NCI-H146 treated with DMSO at 0.1 percent for 48 hours (cell line): Measurements from ENCODE around the gene SELENOW.
"Not testable (repeated sequence)": the region's sequence is repeated elsewhere in the genome, so short reads cannot be mapped to it uniquely, and the experiment has no call there.

Experiments
- DNase-seq: peaks from one replicate; lab custom pipeline; 2025; ENCODE audit not compliant: unreplicated experiment; lab: John Stamatoyannopoulos, UW

Gene SELENOW

DNA sequence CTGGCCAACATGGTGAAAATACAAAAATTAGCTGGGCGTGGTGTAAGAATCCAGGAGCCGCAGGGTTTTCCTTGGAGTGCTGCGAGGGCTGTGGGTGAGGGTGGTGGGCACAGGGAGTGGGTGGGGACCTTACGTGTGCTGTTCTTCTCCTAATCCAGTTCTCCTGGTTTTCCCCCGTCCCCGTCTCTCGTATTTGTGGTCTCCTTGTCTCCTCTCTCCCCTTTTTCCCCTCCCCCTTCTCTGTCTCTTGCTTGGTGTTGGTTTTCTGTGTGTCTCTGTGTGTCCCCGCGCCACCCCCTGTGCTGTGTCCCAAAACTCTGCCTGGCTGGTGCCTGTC lies 1.7 kb downstream of the SELENOW start:
- no peak for DNase-seq

DNA sequence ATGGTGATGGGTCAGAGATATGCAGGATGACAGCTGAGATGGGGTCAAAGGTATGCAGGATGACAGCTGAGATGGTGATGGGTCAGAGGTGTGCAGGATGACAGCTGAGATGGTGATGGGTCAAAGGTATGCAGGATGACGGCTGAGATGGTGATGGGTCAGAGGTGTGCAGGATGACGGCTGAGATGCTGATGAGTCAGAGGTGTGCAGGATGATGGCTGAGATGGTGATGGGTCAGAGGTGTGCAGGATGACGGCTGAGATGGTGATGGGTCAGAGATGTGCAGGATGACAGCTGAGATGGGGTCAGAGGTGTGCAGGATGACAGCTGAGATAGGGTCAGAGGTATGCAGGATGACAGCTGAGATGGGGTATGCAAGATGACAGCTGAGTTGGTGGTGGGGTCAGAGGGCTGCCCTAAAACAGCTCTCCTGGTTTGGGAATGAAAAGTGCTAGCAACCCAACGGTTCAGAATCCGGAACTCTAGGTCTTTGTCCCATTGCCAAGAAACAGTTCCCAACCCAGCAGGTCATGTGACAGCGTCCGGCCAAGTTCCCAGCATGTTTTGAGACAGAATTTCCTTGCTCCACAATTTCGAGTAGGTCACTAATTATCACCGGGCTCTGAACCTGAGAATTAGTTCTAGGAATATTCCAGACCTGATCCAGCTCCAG lies 3.2 kb downstream of the SELENOW start:
- no peak for DNase-seq

DNA sequence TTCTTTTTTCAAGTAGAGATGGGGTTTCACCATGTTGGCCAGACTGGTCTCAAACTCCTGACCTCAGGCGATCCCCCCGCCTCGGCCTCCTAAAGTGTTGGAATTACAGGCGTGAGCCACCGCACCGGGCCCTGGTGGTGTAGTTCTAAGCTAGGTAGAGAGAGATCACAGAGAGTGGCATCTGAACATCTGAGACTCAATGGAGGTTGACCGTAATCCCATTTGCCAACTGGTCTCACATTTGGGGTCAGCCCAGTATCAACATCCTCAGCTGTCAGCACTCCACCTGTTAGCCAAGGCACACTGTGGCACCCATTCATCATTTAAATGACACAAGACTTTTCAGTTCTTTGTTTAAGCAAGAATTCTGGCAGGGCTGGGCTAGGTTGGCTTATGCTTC lies 8.1 kb downstream of the SELENOW start:
- DNase-seq, result no peak

DNA sequence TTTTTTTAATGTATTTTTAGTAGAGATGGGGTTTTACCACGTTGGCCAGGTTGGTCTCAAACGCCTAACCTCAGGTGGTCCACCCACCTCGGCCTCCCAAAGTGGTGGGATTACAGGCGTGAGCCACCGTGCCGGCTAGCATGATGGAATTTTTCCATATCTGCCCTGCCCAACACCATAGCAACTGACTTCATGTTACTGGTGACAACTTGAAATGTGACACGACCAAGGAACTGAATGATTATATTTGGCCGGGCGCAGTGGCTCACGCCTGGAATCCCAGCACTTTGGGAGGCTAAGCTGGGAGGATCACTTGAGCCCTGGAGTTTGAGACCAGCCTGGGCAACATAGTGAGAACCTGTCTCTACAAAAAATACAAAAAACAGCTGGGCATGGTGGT lies 8.8 kb downstream of the SELENOW start:
- not testable (repeated sequence) for DNase-seq

DNA sequence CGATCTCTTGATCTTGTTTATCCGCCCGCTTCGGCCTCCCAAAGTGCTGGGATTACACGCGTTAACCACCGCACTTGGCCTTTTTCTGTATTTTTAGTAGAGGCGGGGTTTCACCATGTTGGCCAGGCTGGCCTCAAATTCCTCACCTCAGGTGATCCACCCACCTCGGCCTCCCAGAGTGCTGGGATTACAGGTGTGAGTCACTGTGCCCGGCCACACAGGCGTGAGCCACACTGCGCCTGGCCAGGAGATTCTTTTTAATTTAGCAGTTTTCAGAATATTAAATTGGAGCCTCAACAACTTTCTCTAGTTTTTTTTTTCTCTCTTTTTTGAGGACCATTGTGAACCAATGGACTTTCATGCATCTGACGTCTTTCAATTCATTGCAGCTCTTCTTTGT lies 11.3 kb downstream of the SELENOW start:
- DNase-seq, result not testable (repeated sequence)

DNA sequence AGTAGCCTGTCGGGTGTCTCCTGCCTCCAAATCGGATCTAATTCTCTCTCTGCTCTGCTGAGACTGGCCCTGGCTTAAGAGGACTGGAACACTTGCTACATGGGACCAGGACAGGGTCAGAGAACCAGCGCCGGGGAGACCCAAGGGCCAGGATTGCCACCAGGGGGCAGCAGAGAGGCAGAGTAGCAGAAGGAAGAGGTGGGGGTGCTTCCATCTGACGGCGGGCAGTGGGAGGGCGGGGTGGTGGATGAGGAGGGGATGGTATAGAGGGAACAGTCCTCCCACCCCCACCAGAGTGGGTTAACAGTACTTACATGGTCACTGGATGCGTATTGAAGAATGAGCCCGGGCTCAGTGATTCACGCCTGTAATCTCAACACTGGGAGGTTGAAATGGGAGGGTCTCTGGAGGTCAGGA lies 11.9 kb downstream of the SELENOW start:
- peak; percentile 56 for DNase-seq

DNA sequence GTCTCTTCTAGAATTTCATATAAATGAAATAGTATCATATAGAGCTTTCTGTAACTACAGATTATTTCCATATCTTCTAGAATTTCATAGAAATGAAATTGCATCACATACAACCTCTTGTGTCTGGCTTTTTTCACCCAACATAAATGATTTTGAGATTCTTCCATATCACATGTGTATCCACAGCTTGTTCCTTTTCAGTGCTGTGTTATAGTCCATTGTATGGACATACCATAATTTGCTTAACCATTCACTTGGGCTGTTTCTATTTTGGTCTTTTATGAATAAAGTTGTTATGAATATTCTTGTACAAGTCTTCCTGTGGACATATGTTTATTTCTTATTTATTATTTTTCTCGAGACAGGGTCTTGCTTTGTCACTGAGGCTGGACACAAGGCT lies 14.1 kb downstream of the SELENOW start:
- DNase-seq, result no peak

DNA sequence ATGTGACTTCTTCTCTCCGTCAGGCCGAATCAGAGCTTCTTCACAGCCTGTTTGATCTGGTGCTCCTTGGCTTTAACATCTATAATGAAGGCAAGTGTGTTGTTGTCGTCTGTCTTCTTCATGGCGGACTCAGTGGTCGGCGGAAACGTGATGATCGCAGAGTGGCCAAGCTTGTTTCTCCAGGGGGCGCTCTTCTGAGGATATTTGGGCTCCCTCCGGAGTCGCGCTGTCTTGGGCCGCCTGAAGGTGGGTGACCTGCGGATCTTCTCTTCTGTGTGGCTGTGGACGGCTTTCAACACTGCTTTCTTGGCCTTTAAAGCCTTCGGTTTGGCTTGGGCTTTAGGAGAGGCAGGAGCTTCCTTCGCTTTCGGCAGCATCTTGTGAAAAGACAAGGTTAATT lies 16.0 kb downstream of the SELENOW start:
- DNase-seq, result no peak

DNA sequence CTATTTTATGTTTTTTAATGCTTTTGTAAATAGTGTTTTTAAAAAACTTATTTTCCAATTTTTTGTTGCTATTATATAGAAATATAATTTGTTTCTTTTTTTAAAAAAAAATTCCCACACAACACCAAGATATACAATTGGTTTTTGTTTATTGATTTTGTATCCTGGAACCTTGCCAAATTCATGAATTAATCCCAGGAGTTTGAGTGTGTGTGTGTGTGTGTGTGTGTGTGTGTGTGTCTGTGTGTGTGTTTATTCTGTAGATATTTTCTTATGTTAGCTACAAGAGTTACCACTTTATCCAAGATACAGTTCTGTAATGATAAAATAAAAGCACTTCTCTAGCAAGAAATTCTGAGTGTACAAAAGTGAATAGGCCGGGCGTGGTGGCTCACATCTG lies 18.3 kb downstream of the SELENOW start:
- no peak for DNase-seq

DNA sequence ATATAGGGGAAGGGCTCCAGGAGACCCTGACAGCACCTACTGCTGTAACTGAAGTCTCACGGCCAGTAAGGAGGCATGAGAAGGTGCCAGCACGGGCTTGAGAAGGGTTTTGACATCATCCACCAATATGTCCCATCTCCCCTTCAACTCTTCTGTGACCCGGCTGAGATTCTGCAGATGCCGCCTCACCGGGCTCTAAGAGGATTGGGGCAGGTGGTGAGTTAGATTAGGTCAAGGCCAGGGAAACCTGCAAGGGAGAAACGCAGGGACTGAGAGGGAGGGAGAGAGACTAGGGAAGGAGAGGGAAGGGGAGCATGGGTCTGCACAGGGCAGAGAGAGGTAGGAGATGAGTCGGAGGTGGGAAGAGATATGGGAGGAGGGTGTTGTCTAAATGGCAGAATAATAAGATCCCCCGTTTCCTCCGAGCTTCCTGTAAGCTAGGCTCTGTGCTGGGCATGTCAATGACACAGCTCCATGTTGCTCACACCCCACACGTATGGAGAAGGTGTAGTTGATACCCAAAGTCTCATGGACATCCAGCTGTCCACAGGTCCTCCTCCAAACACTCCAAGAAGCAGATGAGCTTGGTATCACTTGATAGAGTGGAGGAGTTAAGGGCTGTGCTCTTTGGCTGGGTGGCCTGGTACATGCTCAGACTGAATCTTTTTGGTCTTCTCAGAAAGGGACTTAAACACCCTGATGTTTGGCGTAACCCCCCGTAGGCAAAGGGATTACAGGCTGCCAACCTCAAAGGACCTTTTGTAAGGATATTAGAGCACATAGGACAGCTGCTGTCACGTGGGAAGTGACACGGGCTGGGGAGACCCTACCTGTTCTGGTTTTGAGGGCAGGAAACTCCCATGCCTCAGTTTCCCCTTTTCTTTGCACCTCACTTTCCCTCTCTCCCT lies 19.7 kb downstream of the SELENOW start:
- no peak for DNase-seq

DNA sequence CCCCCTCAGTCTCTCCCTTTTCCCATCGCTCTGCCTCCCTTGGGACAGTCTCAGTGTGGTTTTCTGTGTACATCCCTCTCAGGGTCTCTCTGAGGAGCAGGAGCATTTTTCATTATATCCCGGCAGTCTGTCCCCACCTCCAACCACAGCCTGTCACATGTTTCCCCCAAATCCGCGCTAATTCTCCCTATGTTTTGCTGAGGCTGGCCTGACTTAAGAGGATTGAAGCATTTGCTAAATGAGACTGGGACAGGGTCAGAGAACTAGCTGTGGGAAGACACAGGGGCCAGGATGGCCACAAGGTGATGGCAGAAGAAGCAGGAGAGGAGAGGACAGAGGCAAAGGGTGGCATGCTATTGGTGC lies 20.4 kb downstream of the SELENOW start:
- no peak for DNase-seq

DNA sequence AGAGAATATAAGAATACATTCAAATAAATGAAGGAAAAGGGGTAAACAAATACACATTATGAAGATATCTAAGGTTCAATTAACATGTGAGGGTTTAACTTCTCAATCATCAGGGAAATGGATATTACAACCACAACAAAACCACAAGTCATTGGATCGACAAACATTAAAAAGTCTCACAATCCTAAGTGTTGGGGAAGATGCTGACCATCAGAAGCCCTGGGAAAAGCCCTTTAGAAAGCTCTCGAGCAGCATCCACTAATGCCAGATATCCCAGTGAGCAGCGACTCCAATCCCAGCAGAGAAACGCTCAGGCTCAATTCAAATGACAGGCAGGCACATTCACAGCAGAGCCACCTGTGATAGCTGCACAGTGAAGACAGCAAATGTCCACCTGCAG lies 22.8 kb downstream of the SELENOW start:
- DNase-seq, result no peak

DNA sequence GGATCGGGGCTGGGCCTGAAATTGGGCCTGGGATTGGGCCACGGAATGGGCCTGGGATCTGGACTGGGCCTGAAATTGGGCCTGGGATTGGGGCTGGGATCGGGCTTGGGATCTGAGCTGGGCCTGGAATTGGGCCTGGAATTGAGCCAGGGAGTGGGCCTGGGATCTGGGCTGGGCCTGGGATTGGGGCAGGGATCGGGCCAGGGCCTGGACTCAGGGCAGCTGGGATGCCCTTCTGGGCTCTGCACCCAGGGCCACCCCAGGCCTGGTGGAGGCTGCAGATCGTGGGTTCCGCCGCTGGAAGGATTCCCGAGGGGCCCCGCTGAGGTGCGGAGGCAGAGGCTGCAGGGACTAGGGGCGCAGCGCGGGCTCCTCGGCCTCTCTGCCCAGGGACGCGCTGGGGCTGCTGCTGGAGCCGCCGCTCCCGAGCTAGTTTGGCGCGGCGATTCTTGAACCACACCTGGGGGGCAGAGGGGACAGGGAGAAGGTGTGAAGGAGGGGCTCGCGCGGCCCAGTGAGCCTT lies 24.1 kb downstream of the SELENOW start:
- DNase-seq, result no peak

DNA sequence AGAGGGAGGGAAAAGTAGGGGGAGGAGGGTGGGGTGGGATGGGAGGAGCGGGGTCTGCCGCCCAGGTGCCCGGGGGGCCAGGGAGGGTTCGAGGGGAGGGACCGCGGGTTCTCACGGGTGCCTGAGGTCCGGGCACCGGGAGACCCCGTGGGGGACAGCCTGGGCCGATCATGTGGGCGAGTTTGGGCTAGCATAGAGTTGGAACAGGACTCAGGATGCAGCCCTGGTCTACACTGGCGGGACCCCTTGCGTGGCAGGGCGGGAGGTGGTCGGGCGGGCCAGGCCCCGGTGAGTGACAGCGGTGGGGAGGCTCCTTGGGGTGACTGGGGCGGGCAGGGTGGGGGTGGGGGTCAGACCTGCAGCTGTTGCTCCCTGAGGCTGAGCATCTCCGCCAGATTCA lies 24.6 kb downstream of the SELENOW start:
- not testable (repeated sequence) for DNase-seq

DNA sequence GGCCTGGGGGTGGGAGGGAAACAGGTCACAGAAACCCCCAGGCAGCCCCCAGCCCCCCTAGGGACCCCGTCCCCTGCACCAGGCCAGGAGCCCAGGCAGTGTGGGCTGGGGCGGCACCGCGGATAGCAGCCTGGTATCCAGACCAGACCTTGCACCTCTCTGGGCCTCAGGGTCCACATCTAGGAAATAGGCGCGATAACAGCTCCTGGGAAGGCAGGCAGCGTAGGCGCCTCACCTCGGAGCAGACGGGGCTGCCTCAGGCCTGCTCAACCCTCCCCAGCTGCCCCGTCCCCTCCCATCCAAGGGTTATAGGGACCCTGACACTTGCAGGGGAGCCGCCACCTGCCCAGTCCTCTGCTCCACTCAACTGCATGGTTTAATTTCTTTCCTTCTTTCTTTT lies 25.2 kb downstream of the SELENOW start:
- DNase-seq, result not testable (repeated sequence)

DNA sequence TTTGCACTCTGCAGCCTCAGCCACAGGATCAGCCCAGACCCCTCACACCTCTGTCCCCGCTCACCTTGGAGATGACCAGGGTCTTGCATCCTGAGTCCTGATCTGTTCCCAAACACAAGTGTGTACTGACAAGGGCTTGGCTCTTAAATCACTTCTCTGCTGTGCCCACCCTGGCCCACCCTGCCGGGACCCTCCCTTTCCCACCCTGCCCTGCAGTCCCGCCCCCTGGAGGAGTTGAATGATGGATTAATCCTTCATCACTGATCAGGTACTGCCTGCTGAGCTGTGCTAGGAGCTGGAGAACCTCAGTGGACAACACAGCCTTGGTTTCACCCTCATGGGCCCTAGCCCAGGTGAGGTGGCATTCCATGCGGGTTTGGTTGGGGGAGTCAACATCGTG lies 25.9 kb downstream of the SELENOW start, which contains the start of gene TPRX1:
Gene TPRX1, minus strand, starts transcription at position 101 of the 400 bp plus-strand sequence. Its CDS starts 12 bp downstream, at position 89.
- DNase-seq, result not testable (repeated sequence)

DNA sequence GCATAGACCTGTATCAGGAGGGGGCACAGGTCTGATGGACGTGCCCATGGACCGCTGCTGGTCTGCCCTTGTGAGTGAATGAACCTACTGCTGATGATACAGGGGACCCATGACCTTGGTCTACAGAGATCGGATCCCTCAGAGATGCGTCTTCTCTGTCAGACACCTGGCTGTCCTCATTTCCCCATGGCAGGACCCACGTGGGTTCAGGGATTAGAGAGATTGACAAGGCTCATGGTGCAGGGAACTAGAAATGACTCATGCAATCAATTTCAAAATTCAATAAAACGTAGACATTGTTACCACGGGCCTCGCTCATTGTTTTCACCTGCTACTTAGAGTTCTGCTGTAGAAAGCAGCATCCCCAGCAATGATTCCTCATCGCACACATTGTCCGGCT lies 26.8 kb downstream of the SELENOW start:
- no peak for DNase-seq

DNA sequence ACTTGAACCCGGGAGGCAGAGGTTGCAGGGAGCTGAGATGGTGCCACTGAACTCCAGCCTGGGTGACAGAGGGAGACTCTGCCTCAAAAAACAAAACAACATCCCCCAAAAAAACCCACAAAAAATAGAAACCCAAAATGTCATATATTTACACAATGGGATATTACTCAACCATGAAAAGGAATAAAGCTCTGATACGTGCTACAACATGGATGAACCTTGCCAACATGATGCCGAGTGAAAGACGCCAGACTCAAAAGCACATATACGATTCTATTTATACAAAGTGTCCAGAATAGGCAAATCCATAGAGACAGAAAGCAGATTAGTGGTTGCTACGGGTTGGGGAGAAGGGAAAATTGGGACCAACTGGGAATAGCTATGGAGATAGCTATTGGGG lies 27.9 kb downstream of the SELENOW start:
- DNase-seq, result no peak

DNA sequence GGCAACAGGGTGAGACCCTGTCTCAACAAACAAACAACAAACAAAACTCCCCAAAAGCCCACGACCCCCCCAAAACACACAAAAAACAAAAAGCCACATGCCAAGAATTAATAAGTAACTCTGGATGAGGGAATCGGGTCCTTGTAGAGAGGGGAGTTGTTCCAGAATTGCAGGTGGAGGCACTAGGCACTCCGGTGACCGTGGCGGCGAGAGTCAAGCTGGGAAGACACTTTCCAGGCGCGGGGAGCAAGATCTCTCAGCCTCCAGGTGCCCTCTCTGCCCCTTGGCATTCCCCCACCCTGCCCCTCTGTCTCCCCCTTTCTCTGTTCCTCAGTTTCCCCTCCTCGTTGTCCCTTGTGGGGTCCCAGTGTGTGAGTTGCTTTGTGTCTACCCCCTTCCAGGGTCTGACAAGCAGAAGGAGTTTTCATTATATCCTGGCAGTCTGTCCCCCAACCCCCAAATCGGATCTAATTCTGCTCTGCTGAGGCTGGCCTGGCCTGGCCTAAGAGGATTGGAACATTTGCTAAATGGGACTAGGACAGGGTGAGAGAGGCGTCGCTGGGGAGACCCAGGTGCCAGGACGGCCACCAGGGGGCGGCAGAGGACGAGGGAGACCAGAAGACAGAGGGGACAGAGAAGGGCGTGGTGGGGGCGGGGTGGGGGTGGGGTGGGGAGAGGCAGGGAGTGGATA lies 34.9 kb downstream of the SELENOW start:
- peak; percentile 60 for DNase-seq

DNA sequence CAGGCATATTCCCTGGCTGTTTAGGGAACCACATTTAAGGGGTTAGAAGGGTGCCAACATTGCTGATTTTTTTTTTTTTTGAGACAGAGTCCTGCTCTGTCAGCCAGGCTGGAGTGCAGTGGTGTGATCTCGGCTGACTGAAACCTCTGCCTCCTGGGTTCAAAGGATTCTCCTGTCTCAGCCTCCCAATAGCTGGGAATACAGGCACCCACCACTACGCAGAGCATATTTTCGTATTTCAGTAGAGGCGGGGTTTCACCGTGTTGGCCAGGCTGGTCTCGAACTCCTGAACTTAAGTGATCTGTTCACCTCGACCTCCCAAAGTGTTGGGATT lies 35.5 kb downstream of the SELENOW start:
- DNase-seq, result no peak

DNA sequence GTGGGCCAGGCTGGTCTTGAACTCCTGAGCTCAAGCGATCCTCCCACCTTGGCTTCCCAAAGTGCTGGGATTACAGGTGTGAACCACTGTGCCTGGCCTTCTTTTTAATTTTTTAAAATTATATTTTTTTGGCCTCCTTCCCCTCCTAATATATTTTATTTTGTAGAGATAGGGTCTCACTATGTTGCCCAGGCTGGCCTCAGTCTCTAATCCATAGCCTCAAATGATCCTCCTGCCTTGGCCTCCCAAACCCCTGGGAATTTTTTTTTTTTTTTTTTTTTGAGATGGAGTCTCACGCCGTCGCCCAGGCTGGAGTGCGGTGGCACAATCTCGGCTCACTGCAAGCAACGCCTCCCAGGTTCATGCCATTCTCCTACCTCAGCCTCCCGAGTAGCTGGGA lies 37.8 kb downstream of the SELENOW start:
- DNase-seq, result not testable (repeated sequence)

DNA sequence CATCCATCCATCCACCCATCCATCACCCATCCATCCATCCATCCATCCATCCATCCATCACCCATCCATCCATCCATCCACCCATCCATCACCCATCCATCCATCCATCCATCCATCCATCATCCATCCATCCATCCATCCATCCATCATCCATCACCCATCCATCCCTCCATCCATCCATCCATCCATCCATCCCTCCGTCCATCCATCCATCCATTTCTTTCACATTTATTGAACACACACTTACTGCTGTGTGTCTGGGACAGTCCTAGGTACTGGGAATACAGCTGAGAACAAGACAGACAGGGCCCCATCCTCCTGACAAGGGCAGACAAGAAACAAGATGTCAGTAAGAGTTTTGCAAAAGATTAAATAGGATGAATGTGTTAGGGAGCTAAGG lies 39.7 kb downstream of the SELENOW start:
- not testable (repeated sequence) for DNase-seq
